Measurements from ENCODE around the gene NFX1. TPM values are rescaled to one million over a fixed set of nuclear protein-coding genes. Genes with fewer than 3 reads are reported as not detected.

The NFX1 gene
- polyA plus RNA-seq, 1 experiment = 32.2 TPM

DNA sequence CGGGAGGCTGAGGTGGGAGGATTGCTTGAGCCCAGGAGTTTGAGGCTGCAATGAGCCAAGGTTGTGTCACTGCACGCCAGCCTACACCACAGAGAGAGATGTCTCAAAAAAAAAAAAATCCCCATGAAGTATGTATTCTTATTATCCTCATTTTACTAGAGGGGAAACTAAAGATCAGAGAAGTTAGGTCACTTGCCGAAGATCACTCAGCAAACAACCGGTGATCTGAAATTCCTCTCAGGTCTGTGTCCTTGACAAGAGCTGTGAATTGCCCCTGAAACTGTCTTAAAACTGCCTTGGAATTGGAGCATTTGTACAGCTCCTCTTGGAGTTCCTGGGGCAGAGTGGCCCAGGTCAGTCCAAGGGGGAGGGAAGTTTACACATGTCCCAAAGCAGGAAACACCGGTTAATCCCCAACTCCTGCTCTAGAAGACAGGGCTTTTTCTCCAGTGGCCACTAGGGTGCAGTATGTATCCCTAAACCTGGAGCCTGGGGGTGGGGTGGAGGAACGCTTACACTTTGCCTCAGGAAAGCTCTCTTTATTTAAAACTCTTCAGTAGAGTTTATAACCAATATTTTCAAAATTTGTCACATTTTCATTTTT lies 84.4 kb downstream of the NFX1 start:
- DNase-seq (ENCODE audit: low read depth) = peak; percentile 16
- no peak overlapping the region for H3K4me3 ChIP-seq (ENCODE audit: low read depth, low read length)
- ChIA-PET POLR2A (interaction anchor here (0.7 kb wide), 1 partner anchor 37 kb away, joined by 5 read pairs; no protein-coding TSS in a partner anchor), CTCF (interaction anchor here (0.8 to 12.6 kb wide), 37 partner anchors 9 to 347 kb away, joined by 3 to 111 read pairs (median 5); partner anchors contain the start of genes AQP3, AQP7, NFX1 and NOL6)
- H3K36me3 ChIP-seq (ENCODE audit: control insufficient read depth, insufficient read depth, low read length) = peaks cover 12% of the 10 kb centered on the region
- TF ChIP-seq, protein P1, sequence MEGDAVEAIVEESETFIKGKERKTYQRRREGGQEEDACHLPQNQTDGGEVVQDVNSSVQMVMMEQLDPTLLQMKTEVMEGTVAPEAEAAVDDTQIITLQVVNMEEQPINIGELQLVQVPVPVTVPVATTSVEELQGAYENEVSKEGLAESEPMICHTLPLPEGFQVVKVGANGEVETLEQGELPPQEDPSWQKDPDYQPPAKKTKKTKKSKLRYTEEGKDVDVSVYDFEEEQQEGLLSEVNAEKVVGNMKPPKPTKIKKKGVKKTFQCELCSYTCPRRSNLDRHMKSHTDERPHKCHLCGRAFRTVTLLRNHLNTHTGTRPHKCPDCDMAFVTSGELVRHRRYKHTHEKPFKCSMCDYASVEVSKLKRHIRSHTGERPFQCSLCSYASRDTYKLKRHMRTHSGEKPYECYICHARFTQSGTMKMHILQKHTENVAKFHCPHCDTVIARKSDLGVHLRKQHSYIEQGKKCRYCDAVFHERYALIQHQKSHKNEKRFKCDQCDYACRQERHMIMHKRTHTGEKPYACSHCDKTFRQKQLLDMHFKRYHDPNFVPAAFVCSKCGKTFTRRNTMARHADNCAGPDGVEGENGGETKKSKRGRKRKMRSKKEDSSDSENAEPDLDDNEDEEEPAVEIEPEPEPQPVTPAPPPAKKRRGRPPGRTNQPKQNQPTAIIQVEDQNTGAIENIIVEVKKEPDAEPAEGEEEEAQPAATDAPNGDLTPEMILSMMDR (IDR thresholded peaks at IDR 0.05; ENCODE audit: insufficient read depth, low read depth, low read length) = peak; percentile 93
- H3K27me3 ChIP-seq (ENCODE audit: control insufficient read depth, insufficient read depth, low read length) = no peaks in the 10 kb centered on the region

DNA sequence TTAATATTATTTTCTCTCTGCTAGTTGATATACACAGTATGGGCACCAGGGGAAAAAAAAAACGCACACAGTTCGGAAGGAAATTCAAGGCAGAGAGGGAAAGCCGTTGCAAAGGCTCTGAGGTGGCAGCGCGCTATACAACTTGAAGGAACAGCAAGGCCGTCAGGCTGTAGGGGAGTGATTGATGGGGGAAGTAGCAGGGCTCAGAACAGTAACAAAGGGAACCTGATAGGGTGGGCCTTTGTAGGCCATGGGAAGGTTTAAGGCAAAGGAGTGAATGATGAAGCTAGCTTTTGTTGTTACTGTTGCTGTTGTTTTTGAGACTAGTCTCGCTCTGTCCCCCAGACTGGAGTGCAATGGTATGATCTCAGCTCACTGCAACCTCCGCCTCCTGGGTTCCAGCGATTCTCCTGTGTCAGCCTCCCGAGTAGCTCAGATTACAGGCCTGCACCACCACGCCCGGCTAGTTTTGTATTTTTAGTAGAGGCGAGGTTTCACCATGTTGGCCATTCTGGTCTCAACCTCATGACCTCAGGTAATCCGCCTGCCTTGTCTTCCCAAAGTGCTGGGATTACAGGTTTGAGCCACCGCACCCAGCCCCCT lies 85.0 kb downstream of the NFX1 start:
- peaks cover 9% of the 10 kb centered on the region for H3K36me3 ChIP-seq (ENCODE audit: control insufficient read depth, insufficient read depth, low read length)
- TF ChIP-seq, protein P1 (IDR thresholded peaks at IDR 0.05; ENCODE audit: insufficient read depth, low read depth, low read length) = no peak
- DNase-seq (ENCODE audit: low read depth) = no peak
- POLR2A ChIA-PET = interaction anchor here (0.7 kb wide), 1 partner anchor 36 kb away, joined by 5 read pairs; no protein-coding TSS in a partner anchor
- CTCF ChIA-PET = interaction anchor here (0.8 to 12.6 kb wide), 33 partner anchors 10 to 346 kb away, joined by 3 to 111 read pairs (median 5); partner anchors contain the start of genes AQP3, AQP7, NFX1 and NOL6
- H3K27me3 ChIP-seq (ENCODE audit: control insufficient read depth, insufficient read depth, low read length) = no peaks in the 10 kb centered on the region
- H3K4me3 ChIP-seq (ENCODE audit: low read depth, low read length) = no peak overlapping the region

DNA sequence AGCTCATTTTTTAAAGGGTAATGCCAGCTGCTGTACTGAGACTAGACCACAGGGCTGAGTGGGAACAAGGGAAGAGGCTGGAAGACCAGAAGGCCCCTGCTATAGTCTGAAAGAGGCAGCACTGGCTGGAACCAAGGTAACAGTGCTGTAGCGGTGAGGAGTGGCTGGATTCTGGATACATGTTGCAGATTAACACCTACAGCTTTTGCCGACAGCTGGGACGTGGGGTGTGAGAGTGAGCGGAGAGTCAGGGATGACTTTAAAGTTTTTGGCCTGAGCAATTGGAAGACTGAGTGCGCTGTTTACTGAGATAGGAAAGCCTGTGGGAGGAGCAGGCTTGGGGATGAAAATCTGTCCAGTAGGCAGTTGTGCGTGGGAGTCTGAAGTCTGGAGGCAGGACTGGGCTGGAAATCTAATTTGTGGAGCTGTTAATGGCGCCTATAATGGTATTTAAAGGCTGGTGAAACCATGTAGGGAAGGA lies 85.6 kb downstream of the NFX1 start:
- no peak overlapping the region for H3K4me3 ChIP-seq (ENCODE audit: low read depth, low read length)
- DNase-seq (ENCODE audit: low read depth) = no peak
- TF ChIP-seq, protein P1 (IDR thresholded peaks at IDR 0.05; ENCODE audit: insufficient read depth, low read depth, low read length) = no peak
- ChIA-PET POLR2A (no interaction called here), CTCF (interaction anchor here (0.8 to 12.6 kb wide), 19 partner anchors 10 to 346 kb away, joined by 3 to 111 read pairs (median 9); partner anchors contain the start of genes AQP7, NFX1 and NOL6)
- H3K36me3 ChIP-seq (ENCODE audit: control insufficient read depth, insufficient read depth, low read length) = peaks cover 5% of the 10 kb centered on the region
- no peaks in the 10 kb centered on the region for H3K27me3 ChIP-seq (ENCODE audit: control insufficient read depth, insufficient read depth, low read length)

DNA sequence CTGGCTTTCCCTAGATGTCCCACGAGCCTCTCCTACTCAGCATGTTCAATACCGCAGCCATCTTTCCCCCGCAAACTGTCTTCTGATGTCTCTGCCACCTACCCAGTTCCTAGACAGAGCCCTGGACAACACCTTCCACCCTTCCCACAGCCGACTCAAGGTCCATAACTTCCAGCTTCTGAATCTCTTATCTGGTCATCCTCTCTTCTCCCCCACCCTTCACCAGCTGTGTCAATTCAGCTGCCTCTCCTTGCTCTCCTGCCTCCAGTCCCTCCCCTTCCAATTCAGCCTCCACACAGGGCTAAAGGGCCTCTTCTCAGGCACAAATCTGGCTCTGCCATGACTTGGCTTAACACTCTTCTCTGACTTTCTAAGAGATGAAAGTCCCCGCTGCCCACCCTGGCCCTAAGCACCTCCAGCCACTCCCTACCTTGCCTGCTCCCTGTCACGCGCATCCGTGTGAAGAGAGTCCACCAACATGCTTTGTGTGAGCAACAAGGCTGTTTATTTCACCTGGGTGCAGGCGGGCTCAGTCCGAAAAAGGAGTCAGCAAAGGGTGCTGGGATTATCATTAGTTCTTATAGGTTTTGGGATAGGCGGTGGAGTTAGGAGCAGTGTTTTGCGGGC lies 86.9 kb downstream of the NFX1 start:
- no peaks in the 10 kb centered on the region for H3K27me3 ChIP-seq (ENCODE audit: control insufficient read depth, insufficient read depth, low read length)
- ChIA-PET POLR2A (no interaction called here), CTCF (interaction anchor here (1.0 to 12.6 kb wide), 3 partner anchors 29 to 90 kb away, joined by 3 to 111 read pairs (median 36); no protein-coding TSS in a partner anchor)
- H3K4me3 ChIP-seq (ENCODE audit: low read depth, low read length) = no peak overlapping the region
- peaks cover 2% of the 10 kb centered on the region for H3K36me3 ChIP-seq (ENCODE audit: control insufficient read depth, insufficient read depth, low read length)
- TF ChIP-seq, protein P1 (IDR thresholded peaks at IDR 0.05; ENCODE audit: insufficient read depth, low read depth, low read length) = no peak
- no peak for DNase-seq (ENCODE audit: low read depth)
